NCI-H146 treated with DMSO at 0.1 percent for 48 hours (cell line): ENCODE data around the gene TP53BP2.

ENCODE experiments used
- DNase-seq: peaks from one replicate; lab custom pipeline; 2025; ENCODE audit not compliant: unreplicated experiment; lab: John Stamatoyannopoulos, UW

TP53BP2 gene

GRCh38 chr1:223770621-223771315 is 75.0 kb downstream of the TP53BP2 start:
- DNase-seq, result no peak

- peak; percentile 99 for DNase-seq
These were observed 79.9 kb downstream of the TP53BP2 start for GRCh38 chr1:223765719-223766340.

GRCh38 chr1:223765036-223765718 is 80.6 kb downstream of the TP53BP2 start:
- DNase-seq, result peak; percentile 90

- DNase-seq, result no peak
These were observed 81.9 kb downstream of the TP53BP2 start for GRCh38 chr1:223763881-223764280.

GRCh38 chr1:223763251-223763650 is 82.5 kb downstream of the TP53BP2 start:
- DNase-seq, result no peak

GRCh38 chr1:223761411-223761810 is 84.3 kb downstream of the TP53BP2 start:
- no peak for DNase-seq

GRCh38 chr1:223760833-223761232 is 84.9 kb downstream of the TP53BP2 start:
- no peak for DNase-seq

GRCh38 chr1:223759273-223759672 is 86.5 kb downstream of the TP53BP2 start:
- DNase-seq, result peak; percentile 24

- DNase-seq, result no peak
These were observed 87.0 kb downstream of the TP53BP2 start for GRCh38 chr1:223758734-223759133.

GRCh38 chr1:223756806-223757700 is 88.7 kb downstream of the TP53BP2 start:
- DNase-seq, result no peak

- DNase-seq, result no peak
These were observed 89.6 kb downstream of the TP53BP2 start for GRCh38 chr1:223755992-223756775.

GRCh38 chr1:223755432-223755792 is 90.3 kb downstream of the TP53BP2 start:
- DNase-seq, result no peak

- DNase-seq, result no peak
These were observed 90.9 kb downstream of the TP53BP2 start for GRCh38 chr1:223754681-223755431.

GRCh38 chr1:223752721-223753515 is 92.8 kb downstream of the TP53BP2 start:
- DNase-seq, result no peak

GRCh38 chr1:223751696-223752095 is 94.1 kb downstream of the TP53BP2 start:
- no peak for DNase-seq

GRCh38 chr1:223750730-223751570 is 94.8 kb downstream of the TP53BP2 start:
- DNase-seq, result no peak

GRCh38 chr1:223748773-223749733 is 96.7 kb downstream of the TP53BP2 start:
- no peak for DNase-seq
